NCI-H2107 (cell line): Measurements from ENCODE around the gene DNAJC7.
A peak's percentile ranks its signal among the peaks of the same experiment; 100 is the strongest.
"Not testable (repeated sequence)": the region's sequence is repeated elsewhere in the genome, so short reads cannot be mapped to it uniquely, and the experiment has no call there.

Experiments
- DNase-seq: peaks from one replicate; lab custom pipeline; 2025; lab: John Stamatoyannopoulos, UW

The DNAJC7 gene

DNA sequence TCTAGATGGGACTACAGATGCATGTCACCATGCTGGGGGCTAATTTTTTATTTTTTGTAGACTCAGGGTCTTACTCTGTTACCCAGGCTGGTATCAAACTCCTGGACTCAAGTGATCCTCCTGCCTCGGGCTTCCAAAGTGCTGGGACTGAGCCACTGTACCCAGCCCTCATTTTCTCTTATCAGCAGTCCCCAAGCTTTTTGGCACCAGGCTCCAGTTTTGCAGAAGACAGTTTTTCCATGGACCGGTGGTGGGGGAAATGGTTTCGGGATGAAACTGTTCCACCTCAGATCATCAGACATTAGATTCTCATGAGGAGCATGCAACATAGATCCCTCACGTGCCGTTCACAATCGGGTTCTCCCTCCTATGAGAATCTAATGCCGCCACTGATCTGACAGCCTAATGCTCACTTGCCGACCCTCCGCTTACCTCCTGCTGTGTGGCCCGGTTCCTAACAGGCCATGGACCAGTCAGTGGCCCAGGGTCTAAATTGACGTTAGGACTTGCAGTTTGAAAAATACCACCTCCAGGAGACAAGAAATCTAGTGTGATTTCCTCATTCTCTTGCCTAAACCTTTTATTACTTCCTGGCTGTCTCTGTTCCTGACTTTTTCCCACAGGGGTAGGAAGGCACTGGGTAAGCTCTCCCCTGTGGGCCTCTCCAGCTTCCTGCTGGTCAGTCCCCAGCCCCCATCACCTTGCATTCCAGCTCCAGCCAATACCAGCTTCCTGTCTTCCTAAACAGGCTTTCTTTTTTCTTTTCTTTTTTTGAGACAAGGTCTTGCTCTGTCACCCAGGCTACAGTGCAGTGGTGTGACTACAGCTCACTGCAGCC lies 60.0 kb downstream of the DNAJC7 start:
- no peak for DNase-seq

DNA sequence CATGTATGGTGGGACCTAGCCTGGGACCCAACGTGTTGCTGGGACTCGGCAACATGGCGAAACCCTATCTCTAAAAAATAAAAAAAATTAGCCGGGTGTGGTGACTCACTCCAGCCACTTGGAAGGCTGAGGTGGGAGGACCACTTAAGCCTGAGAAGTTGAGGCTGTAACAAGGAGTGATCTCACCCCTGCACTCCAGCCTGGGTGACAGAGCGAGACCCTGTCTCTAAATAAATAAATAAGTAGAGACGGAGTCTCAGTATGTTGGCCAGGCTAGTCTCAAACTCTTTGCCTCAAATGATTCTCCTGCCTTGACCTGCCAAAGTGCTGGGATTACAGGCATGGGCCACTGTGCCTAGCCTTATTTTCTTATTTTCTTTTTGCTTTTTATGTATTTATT lies 60.7 kb downstream of the DNAJC7 start:
- no peak for DNase-seq

DNA sequence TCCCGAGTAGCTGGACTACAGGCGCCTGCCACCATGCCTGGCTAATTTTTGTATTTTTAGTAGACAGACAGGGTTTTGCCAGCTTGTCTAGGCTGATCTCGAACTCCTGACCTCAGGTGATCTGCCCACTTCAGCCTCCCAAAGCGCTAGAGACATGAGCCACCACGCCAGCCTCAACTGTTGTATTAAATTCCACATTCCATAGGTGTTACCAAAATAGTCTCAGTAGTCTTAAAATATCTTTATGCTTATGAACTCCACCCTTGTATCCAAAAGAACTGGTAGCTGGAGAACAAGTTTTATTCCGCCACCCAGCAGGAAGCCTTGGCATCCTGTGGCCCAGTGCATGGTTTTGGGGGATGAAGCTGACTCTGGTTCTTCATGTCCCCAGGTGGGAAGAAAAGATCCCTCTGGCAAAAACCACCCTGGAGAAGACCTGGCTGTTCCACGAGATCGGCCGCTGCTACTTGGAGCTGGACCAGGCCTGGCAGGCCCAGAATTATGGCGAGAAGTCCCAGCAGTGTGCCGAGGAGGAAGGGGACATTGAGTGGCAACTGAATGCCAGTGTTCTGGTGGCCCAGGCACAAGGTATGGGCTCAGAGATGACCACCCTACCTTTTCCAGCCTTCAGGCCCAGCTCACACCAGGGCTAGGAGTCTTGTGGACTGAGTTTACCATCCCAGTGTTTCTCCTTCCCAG lies 68.3 kb downstream of the DNAJC7 start:
- DNase-seq: no peak

DNA sequence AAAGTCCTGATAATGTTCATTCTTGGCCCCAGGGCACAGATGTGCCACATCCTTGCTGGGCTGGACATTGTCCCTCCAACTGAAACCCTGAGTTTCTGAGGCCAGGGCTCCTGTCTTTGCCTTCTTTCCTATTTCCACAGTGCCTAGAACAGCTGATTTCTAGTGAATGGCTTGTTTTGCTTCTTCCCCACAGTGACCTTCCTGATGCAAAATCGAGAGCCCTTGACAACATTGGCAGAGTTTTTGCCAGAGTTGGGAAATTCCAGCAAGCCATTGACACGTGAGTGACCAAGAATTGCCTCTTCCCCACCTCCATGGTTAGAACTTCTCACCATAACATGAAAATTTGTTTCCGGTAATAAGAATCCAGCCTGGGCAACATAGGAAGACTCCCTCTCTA lies 72.3 kb downstream of the DNAJC7 start:
- DNase-seq: no peak

DNA sequence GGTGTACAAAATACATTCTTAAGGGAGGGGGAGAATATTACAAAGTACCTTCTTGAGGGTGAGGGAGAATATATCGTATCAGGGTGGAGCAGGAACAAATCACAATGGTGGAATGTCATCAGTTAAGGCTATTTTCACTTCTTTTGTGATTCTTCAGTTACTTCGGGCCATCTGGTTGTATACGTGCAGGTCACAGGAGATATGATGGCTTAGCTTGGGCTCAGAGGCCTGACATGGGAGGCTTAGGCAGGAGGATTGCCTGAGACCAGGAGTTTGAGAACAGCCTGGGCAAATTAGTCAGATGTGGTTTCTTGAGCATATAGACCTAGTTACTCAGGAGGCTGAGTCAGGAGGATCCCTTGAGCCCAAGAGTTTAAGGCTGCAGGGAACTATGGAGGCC lies 73.7 kb downstream of the DNAJC7 start:
- no peak for DNase-seq

DNA sequence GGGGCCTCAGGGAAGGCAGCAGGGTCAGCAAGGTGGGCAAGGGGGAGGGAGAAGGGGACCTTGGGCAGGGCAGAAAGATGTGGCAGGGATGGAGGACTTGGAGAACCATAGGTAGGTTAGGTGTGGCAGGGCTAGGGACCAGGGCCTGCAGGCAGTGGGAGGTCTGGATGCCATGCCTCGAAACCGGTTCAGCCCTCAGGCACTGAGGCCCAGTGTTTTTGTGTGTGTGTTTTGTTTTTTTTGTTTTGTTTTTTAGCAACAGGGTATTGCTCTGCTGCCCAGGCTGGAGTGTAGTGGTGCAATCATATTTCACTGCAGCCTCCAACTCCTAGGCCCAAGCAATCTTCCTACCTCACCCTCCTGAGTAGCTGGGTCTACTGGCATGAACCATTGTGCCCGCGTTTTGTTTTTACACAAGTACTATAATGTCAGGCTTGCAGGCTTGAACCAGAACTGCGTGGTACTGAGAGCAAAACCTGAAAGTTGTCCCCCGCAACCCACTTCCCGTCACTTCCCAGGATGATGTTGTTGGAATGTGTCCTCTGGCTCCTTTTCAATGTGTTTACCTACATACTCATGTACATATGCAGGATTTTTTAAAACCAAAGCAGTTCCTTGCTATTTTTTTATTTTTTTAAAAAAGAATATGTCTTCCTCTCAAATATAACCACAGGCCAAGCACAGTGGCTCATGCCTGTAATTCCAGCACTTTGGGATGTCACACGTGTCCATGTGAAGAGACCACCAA lies 74.4 kb downstream of the DNAJC7 start:
- no peak for DNase-seq

DNA sequence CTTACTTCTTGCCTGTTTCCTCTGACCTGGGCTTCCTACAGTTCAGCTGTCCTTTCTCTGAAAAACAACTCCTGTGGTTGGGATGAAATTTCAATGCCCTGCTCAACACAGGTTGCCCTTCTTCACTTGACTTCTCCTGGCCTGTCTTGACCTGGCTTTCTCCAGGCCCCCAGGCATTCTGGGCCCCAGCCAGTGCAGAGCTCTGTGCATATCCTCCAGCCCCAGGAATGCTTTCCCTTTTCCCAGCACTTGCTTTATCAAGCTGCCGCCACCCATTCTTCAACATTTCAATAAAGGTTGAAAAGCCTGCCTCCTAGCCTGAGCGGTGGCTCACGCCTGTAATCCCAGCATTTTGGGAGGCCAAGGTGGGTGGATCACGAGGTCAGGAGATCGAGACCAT lies 76.1 kb downstream of the DNAJC7 start:
- no peak for DNase-seq

DNA sequence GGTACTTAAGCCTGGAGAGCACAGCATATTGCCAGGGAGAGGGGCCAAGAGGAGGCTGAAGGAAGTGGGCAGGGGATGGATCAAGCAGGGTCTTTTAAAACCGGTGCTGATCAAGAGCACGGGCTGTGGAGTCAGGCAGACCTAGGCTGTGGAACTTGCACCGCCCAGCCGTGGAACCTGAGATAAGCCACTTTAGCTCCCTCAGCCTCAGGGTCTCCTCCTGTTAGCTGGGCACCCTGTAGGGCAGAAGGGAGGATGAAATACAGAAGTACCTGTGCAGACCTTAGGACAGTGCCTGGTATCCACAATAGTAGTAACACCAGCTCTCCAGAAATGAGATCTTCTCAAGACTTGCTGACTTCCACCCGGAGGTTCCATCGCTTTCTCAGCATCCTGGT lies 77.5 kb downstream of the DNAJC7 start:
- DNase-seq: no peak

DNA sequence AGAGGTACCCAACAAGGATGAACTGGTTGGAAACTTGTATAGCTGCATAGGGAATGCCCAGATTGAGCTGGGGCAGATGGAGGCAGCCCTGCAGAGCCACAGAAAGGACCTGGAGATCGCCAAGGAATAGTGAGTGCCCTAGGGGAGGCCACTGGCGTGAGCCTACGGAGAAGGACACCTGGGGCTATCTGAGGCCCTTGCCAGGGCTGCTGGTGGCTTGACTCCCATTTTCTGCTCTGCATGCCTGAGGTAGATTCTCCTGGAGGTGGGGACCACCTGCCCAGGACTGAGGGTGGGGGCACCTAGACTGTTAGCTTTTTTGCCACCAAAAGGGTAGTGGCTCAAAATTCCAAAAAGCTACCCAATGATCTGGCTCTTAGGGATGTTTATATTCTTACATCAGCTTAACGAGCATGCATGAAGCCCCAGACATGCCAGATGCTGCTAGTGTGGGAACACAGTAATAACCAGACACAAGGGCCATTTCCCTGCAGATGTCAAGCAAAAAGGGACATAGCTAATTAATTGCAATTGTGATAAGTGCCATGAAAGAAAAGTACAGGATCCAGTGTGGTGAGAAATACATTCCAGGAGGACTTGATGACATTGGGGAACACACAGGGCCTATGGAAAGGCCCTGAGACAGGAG lies 78.1 kb downstream of the DNAJC7 start:
- DNase-seq: no peak

DNA sequence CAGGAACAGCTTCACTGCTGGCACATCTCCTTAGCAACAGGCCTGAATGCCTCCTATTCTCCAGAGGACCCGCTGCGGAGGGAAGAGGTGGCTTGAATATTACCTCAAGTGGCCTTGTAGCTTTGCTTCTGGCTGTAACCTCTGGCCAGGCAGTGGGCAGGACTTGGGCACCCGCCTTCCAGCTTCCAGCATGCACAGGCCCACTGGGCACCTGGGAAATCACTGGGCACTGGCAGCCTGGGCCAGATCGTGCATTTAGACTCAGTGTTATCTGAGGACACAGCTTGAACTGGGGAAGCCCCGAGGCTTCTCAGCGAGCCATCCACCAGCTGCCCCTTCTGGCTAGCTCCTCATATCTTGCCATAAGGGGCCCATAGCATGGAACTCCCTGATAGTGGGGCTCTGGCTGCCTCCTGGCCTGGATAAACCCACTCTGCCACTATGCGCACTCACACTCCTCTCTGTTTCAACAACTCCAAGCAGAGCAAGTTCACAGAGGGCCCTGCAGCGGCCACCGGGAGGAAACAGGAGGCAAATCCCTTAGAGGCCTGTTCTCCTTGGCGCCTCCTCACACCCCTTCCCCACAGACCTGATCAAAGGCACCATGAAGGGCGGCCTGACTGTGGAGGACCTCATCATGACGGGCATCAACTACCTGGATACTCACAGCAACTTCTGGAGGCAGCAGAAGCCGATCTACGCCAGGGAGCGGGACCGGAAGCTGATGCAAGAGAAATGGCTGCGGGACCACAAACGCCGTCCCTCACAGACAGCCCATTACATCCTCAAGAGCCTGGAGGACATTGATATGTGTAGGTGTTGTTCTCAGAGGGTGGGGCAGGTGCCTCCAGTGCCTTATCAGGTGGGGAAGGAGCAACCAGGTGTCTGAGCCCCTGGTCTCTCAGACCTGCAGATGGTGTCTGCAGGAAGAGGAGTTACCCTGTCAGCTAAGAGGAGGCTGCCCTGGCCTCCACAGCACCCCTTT lies 79.0 kb downstream of the DNAJC7 start:
- no peak for DNase-seq

DNA sequence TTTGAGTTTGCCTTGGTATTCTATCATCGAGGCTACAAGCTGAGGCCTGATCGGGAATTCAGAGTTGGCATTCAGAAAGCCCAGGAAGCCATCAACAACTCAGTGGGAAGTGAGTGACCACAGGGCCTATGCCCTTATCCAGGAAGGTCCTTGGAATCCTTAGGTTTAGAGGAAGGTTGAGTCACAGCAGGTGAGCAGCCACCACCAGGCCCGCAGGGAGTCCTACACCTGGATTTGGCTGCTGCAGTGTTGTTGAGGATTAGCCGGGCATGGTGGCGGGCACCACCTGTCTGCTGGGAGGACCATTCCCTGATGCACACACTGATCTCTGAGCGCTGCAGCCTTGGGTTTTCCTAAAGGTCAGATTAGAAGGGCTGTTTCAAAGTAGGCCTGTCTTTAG lies 81.6 kb downstream of the DNAJC7 start:
- no peak for DNase-seq

DNA sequence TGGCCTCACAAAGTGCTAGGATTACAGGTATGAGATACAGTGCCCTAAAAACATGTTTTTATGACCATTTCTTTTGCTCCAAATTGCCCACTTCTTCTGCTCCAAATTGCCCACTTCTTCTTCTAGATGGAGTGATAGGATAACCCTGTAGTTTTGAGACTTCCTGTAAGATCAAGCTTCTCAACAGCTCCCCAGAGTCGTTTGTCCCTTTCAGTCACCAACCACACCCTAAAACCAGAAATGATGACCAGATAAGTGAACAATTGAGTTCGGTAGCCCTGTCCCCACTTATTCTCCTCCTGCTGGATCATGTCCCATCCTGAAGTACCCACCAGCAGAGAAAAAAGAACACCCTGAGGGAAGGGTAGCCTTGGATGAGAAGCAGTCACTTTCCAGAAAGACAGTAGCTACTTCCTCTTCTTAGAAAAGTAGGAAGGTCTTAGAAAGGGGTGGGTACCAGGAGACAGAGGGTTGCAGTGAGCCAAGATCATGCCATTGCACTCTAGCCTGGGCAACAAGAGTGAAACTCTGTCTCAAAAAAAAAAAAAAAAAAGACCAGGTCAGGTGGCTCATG lies 84.3 kb downstream of the DNAJC7 start:
- DNase-seq: no peak

DNA sequence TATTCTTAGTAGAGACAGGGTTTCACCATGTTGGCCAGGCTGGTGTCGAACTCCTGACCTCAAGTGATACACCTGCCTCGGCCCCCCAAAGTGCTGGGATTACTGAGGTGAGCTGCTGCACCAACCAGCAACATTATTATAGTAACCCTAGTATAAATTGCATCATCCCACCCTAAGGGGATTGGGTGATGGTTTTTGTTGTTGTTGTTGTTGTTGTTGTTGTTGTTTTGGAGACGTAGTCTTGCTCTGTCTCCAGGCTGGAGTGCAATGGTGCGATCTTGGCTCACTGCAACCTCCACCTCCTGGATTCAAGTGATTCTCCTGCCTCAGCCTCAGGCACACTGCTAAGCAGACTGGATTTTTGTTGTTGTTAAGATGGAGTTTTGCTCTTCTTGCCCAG lies 85.5 kb downstream of the DNAJC7 start:
- DNase-seq: not testable (repeated sequence)

DNA sequence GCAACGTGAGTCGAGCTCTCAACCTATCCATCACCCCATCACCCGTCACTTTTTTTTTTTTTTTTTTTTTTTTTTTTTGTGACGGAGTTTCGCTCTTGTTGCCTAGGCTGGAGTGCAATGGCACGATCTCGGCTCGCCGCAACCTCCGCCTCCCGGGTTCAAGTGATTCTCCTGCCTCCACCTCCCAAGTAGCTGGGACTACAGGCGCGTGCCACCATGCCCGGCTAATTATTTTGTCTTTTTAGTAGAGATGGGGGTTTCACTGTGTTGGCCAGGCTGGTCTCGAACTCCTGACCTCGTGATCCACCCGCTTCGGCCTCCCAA lies 86.4 kb downstream of the DNAJC7 start:
- DNase-seq: not testable (repeated sequence)

DNA sequence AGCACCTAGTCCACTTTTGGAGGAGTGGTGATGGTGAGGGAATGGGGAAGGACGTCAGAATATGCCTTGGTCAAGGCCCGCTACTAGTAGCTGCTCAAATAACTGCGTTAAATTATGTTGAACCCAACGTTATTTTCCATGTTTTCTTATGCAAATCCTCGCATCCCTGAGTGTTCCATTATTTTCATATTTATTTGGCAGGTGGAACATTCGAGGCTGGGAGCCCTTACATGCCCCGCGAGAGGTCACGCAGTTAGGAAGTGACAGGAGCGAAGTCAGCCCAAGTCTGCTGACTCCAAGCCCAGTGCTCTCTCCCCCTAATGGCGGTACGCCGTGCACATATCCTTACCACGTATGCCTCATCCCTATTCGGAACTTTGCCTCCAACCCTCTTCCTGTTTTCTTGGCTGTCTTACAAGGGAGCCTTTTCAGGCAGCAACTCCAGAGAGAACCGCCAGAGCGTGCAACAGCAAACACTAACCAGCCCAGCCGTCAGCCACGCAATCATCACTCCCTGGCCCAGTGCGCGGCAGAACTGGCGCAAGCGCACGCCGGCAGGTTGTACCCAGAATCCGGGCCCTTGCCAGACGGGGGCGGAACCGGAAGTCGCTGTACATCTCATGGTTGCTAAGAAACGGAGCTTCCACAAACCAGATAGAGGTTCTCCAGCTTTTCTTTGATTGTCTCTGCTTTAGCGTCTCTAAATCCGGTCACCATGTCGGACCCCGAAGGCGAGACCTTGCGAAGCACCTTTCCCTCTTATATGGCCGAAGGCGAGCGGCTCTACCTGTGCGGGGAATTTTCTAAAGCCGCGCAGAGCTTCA lies 87.0 kb downstream of the DNAJC7 start, which contains the start of gene ODAD4:
Gene ODAD4 (plus strand): TSS at position 609 of the 824 bp plus-strand sequence. CDS start 107 bp downstream, at position 716.
- peak; percentile 78 for DNase-seq

DNA sequence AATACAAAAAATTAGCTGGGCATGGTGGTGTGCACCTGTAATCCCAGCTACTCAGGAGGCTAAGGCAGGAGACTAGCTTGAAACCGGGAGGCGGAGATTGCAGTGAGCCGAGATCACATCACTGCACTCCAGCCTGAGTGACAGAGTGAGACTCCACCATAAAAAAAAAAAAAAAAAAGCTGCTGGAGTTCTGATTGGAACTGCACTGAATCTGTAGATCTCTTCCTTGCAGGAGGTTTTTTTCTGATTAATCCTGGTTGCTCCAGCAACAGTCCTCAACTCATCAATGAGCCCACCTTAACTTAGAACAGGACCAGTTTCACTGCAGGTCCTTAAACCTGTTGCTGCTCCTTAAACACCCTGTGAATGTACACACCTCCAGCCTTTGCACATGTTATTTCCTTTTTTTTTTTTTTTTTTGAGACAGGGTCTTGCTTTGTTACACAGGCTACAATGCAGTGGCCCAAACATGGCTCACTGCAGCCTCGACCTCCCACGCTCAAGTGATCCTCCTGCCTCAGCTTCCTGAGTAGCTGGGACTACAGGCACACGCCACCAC lies 88.5 kb downstream of the DNAJC7 start:
- no peak for DNase-seq
